Lower lobe of right lung (tissue), 2 donors: ENCODE measurements around the gene MIPOL1. TPM values are rescaled to one million over a fixed set of nuclear protein-coding genes. Genes with fewer than 3 reads are reported as not detected.
A peak's percentile ranks its signal among the peaks of the same experiment; 100 is the strongest.

Experiments
- ATAC-seq, 2 donors: fragments of 200-7000 bp; cut with Tn5 transposase; one replicate each; pipeline ENCODE4 v1.9.1; 2020 to 2022; ENCODE audit warnings: mild to moderate bottlenecking in 2 of 2, moderate library complexity in 2 of 2
- DNase-seq: peaks from one replicate; pipeline ENCODE4 v3.0.0-alpha.2; 2020
- H3K27ac ChIP-seq: fragments of 200-600 bp; one replicate; pipeline ENCODE4 v1.8.0; 2022
- H3K27me3 ChIP-seq: fragments of 200-600 bp; one replicate; pipeline ENCODE4 v1.8.0; 2022; ENCODE audit warnings: low read depth
- H3K36me3 ChIP-seq: fragments of 200-600 bp; one replicate; pipeline ENCODE4 v1.8.0; 2022; ENCODE audit warnings: mild to moderate bottlenecking
- H3K4me1 ChIP-seq: fragments of 200-600 bp; one replicate; pipeline ENCODE4 v1.8.0; 2022
- H3K4me3 ChIP-seq: fragments of 200-600 bp; one replicate; pipeline ENCODE4 v1.8.0; 2022; ENCODE audit warnings: mild to moderate bottlenecking
- H3K9me3 ChIP-seq: fragments of 200-600 bp; one replicate; pipeline ENCODE4 v1.8.0; 2022
- intact Hi-C: fragments of 100-400 bp; cut with DNase I; formaldehyde crosslinking; loops from one replicate; pipeline ENCODE4 v1.11.0; 2022
- total RNA-seq: library from RNA; stranded (reverse); fragmentation: NEBNext Ultra II Directional; extraction: Animal tissue kit (Norgen Biotek cat#: 25700); gene quantifications from one replicate; pipeline ENCODE4 v1.2.1, GENCODE V29; 2021
- TF ChIP-seq, protein P1 (sequence below): fragments of 200-600 bp; IDR thresholded peaks from one replicate; pipeline ENCODE4 v1.8.0; 2022; ENCODE audit warnings: antibody characterized with exemption, mild to moderate bottlenecking
- donor health status: DM: no; HTN: yes; CAD: no; lungs with severe emphysema.

The MIPOL1 gene
- total RNA-seq, 1 donor from 2014 or later, result 12.1 TPM

DNA sequence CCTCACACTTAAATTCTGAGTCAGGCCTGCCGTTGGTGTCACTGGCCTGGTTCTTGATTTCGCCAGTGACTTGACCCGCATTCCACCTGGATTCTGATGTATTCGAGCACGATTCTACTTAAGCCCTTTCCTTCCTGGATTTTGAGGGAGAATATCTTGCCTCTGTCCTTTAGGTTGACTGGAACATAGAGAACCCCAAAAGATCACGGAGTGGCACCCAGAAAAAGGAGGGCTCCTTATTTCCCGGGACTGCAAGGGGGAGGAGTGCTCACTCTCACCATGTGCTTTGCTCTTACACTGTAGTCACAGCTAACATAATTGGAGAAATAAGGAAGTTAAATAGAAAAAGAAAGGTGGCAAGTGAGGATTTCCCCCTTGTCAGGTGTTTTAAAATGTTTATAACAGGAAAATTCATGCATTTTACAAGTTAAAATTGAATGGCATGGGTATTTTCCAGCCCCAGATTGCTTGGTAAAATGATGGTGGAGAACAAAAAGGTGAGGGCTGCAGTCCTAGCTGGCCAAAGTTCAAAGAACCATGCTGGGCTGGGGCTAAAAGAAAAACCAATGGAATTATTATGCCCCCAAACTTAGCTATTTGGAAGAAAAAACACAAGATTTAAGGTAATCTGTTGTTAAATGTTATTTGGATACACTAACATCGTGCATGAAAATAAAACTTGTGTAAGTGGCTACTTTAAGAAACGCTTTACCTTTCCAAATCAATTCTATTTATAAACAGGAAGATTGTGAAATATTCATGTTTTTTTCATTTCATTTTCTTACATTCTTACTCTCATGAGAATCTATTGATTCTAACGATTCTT lies 388.4 kb downstream of the MIPOL1 start:
- H3K27ac ChIP-seq, result peak overlapping the region; percentile 33
- H3K9me3 ChIP-seq, result no peaks in the 10 kb centered on the region
- no peak for ATAC-seq
- peaks cover 9% of the 10 kb centered on the region for H3K4me1 ChIP-seq
- TF ChIP-seq, protein P1, sequence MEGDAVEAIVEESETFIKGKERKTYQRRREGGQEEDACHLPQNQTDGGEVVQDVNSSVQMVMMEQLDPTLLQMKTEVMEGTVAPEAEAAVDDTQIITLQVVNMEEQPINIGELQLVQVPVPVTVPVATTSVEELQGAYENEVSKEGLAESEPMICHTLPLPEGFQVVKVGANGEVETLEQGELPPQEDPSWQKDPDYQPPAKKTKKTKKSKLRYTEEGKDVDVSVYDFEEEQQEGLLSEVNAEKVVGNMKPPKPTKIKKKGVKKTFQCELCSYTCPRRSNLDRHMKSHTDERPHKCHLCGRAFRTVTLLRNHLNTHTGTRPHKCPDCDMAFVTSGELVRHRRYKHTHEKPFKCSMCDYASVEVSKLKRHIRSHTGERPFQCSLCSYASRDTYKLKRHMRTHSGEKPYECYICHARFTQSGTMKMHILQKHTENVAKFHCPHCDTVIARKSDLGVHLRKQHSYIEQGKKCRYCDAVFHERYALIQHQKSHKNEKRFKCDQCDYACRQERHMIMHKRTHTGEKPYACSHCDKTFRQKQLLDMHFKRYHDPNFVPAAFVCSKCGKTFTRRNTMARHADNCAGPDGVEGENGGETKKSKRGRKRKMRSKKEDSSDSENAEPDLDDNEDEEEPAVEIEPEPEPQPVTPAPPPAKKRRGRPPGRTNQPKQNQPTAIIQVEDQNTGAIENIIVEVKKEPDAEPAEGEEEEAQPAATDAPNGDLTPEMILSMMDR, result no peak
- H3K4me3 ChIP-seq, result no peak overlapping the region
- no peaks in the 10 kb centered on the region for H3K36me3 ChIP-seq
- intact Hi-C loops, result no loop called here
- DNase-seq, result no peak
- peaks cover 87% of the 10 kb centered on the region for H3K27me3 ChIP-seq

DNA sequence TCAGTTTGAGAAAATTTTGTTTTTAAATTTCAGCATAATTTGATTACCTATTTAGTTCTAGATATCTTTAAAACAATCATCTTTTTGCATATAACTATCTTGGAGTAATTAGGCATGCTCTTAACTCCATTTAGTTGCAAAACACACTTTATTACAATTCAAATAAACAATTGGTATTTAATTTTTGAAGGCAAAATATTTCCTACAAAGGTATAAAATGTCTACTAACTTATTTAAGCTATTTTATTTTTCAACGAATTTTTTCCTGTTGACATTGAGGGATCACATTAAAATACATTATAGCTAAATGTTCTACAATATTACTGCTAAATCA lies 389.0 kb downstream of the MIPOL1 start:
- intact Hi-C loops, result no loop called here
- Histone ChIP-seq H3K27ac (peak overlapping the region; percentile 83), H3K36me3 (no peaks in the 10 kb centered on the region), H3K27me3 (peaks cover 89% of the 10 kb centered on the region), H3K4me1 (peaks cover 9% of the 10 kb centered on the region), H3K4me3 (no peak overlapping the region), H3K9me3 (no peaks in the 10 kb centered on the region)
- TF ChIP-seq, protein P1, result no peak
- no peak for DNase-seq
- ATAC-seq, result no peak

DNA sequence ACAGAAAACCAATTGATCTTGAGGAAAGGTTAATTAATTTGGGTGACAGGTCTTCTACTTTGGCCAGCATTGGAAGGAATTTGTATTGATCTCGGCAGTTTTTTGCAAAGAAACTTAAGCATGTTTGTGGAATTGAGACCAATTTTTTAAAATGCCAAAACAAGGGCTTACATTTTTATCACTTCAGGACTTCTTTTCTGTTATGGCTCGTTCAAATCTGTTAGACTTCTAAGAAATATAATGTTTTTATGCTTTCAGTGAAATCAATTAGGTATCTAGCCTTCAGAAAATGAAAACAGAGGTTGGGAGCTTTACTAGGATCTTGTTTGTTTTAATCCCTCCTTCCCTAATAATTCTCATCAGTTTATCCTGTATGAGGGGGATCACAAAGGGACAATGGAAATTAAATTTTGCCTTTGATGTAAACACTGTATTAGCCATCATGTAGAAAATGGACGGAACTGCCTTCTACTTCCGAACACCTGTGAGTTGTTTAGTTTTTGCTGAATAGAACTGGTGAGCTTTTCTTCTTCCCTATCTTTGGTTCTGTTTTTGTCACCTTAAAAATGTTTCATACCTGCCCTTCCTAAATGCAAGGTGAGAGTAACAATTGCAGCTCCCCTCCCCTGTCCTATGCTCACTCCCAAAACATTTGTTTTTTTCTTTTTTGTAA lies 389.5 kb downstream of the MIPOL1 start:
- ATAC-seq (no peak), DNase-seq (no peak)
- no peaks in the 10 kb centered on the region for H3K9me3 ChIP-seq
- H3K27ac ChIP-seq, result peak overlapping the region; percentile 83
- intact Hi-C loops, result no loop called here
- H3K27me3 ChIP-seq, result peaks cover 91% of the 10 kb centered on the region
- no peaks in the 10 kb centered on the region for H3K36me3 ChIP-seq
- peak overlapping the region; percentile 60 for H3K4me3 ChIP-seq
- TF ChIP-seq, protein P1, result no peak
- peaks cover 9% of the 10 kb centered on the region for H3K4me1 ChIP-seq

DNA sequence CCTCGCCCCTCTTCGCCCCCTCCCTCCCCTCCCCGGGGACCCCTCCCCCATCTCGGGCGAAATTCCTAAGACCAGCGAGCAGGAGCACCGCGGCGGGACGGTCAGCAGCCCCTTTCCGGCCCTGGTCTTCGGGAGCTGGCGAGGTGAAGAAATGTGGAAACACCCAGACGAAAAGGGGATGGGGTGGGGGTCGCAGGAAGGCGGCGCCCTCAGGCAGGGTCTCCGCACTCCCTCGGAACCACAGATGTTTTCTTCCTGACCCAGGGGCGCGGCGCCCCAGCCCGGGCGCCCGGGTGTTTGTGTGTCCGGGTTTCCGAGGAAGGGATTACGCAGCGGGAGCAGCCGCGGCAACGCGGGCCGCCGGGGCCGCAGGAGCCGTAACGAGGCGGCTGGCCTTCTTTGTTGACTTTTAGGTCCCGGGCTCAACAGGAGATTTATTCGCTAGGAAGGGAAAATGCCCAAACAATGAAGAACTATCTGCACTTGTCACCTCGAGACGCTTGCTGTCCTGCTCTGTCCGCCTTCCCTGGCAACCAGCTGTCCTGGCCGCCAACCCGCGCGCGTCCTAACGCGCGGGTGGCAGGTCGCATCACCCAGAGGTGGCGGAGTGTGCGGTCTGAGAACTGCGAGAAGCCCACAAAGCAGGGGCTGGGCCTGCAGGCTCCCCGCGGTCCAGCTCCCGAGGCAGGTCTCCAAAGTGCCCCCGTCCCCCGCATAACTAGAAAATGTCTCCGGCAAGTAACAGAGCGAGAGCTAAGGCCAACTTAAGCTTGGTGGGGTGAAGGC lies 390.3 kb downstream of the MIPOL1 start:
- Histone ChIP-seq H3K4me3 (peak overlapping the region; percentile 60), H3K36me3 (no peaks in the 10 kb centered on the region), H3K27me3 (peaks cover 93% of the 10 kb centered on the region), H3K4me1 (peaks cover 9% of the 10 kb centered on the region), H3K9me3 (no peaks in the 10 kb centered on the region), H3K27ac (peak overlapping the region; percentile 83)
- TF ChIP-seq, protein P1, result no peak
- no peak for ATAC-seq
- intact Hi-C loops, result no loop called here
- DNase-seq, result no peak

DNA sequence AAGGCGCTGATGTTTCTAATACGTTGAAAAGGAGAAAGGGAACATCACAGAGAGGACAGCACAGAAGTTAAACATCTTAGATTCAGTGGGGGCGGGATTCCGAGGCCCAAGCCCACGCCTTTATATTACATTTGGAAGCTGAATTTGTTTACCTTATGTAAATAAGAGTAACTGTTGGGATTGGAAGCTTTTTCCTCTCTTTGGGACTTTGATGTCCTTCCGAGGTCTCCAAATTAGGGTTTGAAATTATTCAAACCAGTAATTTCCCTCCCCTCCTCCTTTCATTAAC lies 390.9 kb downstream of the MIPOL1 start:
- TF ChIP-seq, protein P1, result no peak
- intact Hi-C loops, result no loop called here
- Histone ChIP-seq H3K4me1 (peaks cover 9% of the 10 kb centered on the region), H3K4me3 (peak overlapping the region; percentile 60), H3K27ac (peak overlapping the region; percentile 83), H3K36me3 (no peaks in the 10 kb centered on the region), H3K9me3 (no peaks in the 10 kb centered on the region), H3K27me3 (peaks cover 94% of the 10 kb centered on the region)
- DNase-seq (no peak), ATAC-seq (no peak)
